HG03064 (cell line): Measurements from ENCODE around the gene PGM2.

Source experiments
- ATAC-seq: cut with Tn5 transposase; IDR thresholded peaks from one replicate; pipeline ENCODE4 v1.9.1; 2021; ENCODE audit warnings: low read depth; ENCODE audit not compliant: unreplicated experiment

The PGM2 gene

GRCh38 chr4:37895271-37895670, 68.8 kb downstream of the PGM2 start:
- ATAC-seq = no peak

GRCh38 chr4:37896206-37896860, 69.8 kb downstream of the PGM2 start:
- ATAC-seq = no peak

DNA sequence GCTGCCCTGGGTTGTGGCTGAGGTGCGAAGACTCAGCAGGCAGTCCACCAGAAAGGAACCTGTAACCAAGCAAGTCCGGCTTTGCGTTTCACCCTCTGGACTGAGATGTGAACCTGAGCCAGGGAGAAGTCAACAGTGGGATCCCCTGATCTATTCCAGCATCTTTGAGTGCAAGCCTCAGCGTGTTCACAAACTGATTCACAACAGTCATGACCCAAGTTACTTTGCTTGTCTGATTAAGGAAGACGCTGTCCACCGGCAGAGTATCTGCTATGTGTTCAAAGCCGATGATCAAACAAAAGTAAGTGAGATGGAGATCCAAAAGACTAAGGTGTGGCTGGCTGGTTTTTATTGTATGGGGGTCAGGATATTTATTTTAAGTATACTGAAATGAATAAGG, 75.7 kb downstream of the PGM2 start:
- ATAC-seq = no peak

DNA sequence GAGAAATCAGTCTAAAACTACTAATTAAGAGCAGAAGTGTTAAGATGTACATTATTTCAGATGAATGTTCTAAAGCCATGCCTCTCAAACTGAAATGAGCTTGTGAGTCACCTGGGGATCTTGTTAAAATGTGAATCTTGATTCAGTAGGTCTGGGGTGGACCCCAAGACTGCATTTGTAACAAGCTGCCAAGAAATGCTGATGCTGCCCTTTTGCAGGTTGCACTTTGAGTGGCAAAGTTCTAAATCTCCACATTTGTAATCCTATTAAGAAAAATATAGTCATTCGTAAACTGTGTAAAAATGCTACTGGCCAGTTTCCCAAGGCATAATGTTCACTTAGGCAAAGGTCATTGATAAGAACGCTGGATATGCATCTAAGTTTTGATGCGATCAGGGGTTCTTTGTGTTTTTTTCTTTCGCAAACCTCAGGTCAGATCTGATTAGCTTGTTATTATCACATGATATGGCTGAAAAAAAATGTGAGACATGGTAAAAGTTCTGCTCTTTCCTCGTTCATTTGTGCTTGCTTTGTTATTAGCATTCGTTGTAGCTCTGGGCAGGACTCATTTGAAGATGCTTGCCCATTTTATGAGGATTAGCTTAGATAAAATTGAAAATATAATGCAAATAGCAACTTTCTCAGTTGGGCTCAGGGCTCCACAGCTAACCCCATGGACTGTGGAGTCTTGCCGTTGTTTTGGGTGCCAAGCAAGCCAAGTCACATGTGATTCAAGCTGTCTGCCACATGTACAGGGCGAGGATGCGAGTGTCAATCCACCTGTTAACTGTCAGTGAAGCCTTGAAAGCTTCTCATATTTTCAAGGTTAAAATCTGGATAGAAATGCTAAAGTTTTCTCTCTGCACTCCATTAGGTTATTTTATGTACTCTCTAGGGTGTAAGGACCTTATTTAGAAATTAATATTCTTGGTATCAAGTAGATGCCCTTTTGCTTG, 76.5 kb downstream of the PGM2 start:
- ATAC-seq = no peak

DNA sequence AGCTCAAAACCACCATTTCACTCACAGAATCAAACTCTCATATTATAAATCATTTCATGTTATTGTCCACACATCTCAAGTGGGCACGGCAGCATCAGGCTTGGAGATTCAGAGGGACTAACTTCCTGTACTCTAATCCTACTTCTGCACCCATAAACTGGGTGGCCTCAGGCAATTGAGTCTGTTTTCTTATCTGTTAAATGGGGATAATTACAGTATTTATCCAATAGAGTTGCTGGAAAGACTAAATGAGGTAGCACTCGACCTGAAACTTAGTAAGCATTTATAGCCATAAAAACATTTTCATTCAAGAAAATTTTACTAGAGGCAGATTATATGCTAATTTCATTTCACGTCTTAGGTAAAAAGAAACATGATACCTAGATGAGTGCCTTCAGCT, 77.4 kb downstream of the PGM2 start:
- ATAC-seq = no peak

- no peak for ATAC-seq
Observed at GRCh38 chr4:37904824-37905223, 78.3 kb downstream of the PGM2 start.

DNA sequence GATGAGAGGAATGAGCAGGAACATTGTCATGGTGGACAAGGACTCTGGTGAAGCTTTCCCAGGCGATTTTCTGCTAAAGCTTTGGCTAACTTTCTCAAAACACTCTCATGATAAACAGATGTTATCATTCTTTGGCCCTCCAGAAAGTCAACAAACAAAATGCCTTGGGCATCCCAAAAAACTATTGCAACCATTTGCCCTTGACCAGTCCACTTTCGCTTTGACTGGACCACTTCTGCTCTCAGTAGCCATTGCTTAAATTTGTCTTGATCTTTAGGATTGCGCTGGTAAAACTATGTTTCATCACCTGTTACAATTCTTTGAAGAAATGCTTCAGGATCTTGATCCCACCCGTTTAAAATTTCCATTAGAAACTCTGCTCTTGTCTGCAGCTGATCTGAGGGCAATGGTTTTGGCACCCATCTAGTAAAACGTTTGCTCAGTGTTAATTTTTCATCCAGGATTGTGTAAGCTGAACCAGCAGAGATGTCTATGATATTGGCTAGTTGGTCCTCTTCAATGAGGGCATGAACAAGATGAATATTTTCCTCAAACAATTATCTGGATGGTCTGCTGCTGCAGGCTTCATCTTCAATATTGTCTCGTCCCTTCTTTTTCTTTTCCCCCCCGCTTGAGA, 79.2 kb downstream of the PGM2 start:
- ATAC-seq = no peak

DNA sequence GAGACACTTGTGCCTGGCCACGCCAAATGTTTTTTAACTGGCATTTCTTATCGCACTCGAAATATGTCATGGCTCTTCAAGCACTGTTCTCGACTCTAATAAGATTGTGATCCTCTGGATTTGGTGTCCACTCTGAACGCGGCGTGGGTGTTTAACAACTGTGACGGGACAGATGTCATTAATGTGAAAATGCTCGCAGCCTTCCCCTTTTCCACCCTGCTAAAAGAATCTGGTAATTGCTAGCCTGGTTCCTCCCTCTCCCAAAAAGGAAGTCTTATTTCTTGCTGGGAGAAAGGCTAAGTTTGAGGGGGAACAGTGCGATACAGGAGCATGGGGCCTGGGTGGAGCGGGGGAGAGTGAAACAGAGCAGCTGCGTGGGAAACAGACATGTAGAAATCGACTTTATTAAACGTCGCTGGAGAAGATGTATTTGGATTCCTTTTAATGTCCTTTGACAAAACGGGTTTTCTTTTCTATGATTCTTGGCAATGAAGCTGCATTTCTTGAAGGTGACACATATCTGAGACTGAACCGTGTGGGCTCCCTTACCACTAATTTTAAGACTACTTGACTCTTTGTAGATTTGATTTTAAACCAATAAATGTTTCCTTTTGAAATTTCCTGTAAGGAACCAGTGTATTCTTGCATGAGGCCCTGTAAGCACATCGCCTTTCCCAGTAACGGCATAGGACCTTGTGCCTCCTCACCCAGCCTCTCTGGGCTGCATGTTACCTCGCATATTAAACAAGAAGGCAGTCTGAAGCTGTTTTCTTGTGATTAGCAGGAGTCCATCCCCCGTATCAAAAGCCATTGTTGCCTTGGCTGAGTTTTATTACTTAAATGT, 82.2 kb downstream of the PGM2 start:
- ATAC-seq = no peak

- ATAC-seq = no peak
Observed at GRCh38 chr4:37909332-37910090, 83.0 kb downstream of the PGM2 start.

- ATAC-seq = no peak
Observed at GRCh38 chr4:37910091-37910486, 83.6 kb downstream of the PGM2 start.
